RWPE1 (cell line): ENCODE results near the gene RAP2A.

Source experiments
- CTCF ChIA-PET: fragments of 350-600 bp; sonication (Branson Sonifier 250); formaldehyde crosslinking; extraction: SDS; loops from one replicate; lab custom pipeline; 2021; lab: Yijun Ruan, JAX
- POLR2A ChIA-PET: fragments of 400-600 bp; formaldehyde crosslinking; extraction: SDS; loops from one replicate; lab custom pipeline; 2020; ENCODE audit warnings: antibody characterized with exemption; ENCODE audit not compliant: low non-redundant PET; lab: Yijun Ruan, JAX
- DNase-seq: peaks from one replicate; pipeline ENCODE4 v3.0.0; 2012; ENCODE audit warnings: low spot score
- H3K27ac ChIP-seq: fragments of 450-650 bp; 2 replicates; pipeline ENCODE4 v1.5.1; 2017
- CTCF ChIP-seq: fragments of 450-650 bp; conservative IDR thresholded peaks from 2 replicates; pipeline ENCODE4 v1.5.1; 2017; ENCODE audit warnings: low read depth, mild to moderate bottlenecking

The RAP2A gene

GRCh38 chr13:97492684-97493371, 58.9 kb downstream of the RAP2A start:
- no peak for TF ChIP-seq CTCF
- no peak overlapping the region for H3K27ac ChIP-seq
- POLR2A ChIA-PET = interaction anchor here (0.7 kb wide), 1 partner anchor 59 kb away, joined by 3 read pairs; no protein-coding TSS in a partner anchor
- no peak for DNase-seq
- CTCF ChIA-PET = no interaction called here

GRCh38 chr13:97493456-97493855, 59.5 kb downstream of the RAP2A start:
- no peak for DNase-seq
- CTCF ChIA-PET = no interaction called here

GRCh38 chr13:97495678-97496077, 61.7 kb downstream of the RAP2A start:
- CTCF ChIA-PET = no interaction called here
- no peak for DNase-seq
- no peak overlapping the region for H3K27ac ChIP-seq
- TF ChIP-seq CTCF = no peak
- POLR2A ChIA-PET = no interaction called here

More at GRCh38 chr13:97493456-97493855, 59.5 kb downstream of the RAP2A start:
- no peak for TF ChIP-seq CTCF
- POLR2A ChIA-PET = interaction anchor here (0.7 kb wide), 1 partner anchor 60 kb away, joined by 3 read pairs; no protein-coding TSS in a partner anchor
- no peak overlapping the region for H3K27ac ChIP-seq

GRCh38 chr13:97496511-97496910, 62.5 kb downstream of the RAP2A start:
- DNase-seq = no peak
- no peak for TF ChIP-seq CTCF
- no peak overlapping the region for H3K27ac ChIP-seq
- POLR2A ChIA-PET = no interaction called here
- CTCF ChIA-PET = no interaction called here

- CTCF ChIA-PET = interaction anchor here (0.6 kb wide), 1 partner anchor 387 kb away, joined by 3 read pairs; no protein-coding TSS in a partner anchor
- no peak overlapping the region for H3K27ac ChIP-seq
- no peak for TF ChIP-seq CTCF
- DNase-seq = no peak
- POLR2A ChIA-PET = no interaction called here
These were observed 63.4 kb downstream of the RAP2A start for GRCh38 chr13:97497400-97497799.

- H3K27ac ChIP-seq = no peak overlapping the region
- ChIA-PET CTCF (interaction anchor here (0.6 kb wide), 1 partner anchor 480 kb away, joined by 3 read pairs; no protein-coding TSS in a partner anchor), POLR2A (no interaction called here)
- TF ChIP-seq CTCF = no peak
- no peak for DNase-seq
These were observed 64.5 kb downstream of the RAP2A start for GRCh38 chr13:97498419-97498818.
